ENCODE results near the gene NTRK3.
"Not testable (repeated sequence)": the region's sequence is repeated elsewhere in the genome, so short reads cannot be mapped to it uniquely, and the experiment has no call there.

NTRK3 gene

GRCh38 chr15:88115486-88116152 lies 140.9 kb downstream of the NTRK3 start:
- DNase-seq: no peak

- DNase-seq: no peak
Observed at GRCh38 chr15:88113613-88114308, 142.8 kb downstream of the NTRK3 start.

GRCh38 chr15:88108991-88109390 lies 147.5 kb downstream of the NTRK3 start:
- DNase-seq: no peak

GRCh38 chr15:88108477-88108876 lies 148.1 kb downstream of the NTRK3 start:
- no peak for DNase-seq

- no peak for DNase-seq
Observed at GRCh38 chr15:88106074-88106473, 150.5 kb downstream of the NTRK3 start.

- no peak for DNase-seq
Observed at GRCh38 chr15:88104357-88104756, 152.2 kb downstream of the NTRK3 start.

GRCh38 chr15:88100181-88100580 lies 156.4 kb downstream of the NTRK3 start:
- no peak for DNase-seq

GRCh38 chr15:88098361-88098760 lies 158.2 kb downstream of the NTRK3 start:
- DNase-seq: no peak

GRCh38 chr15:88091444-88092016 lies 165.0 kb downstream of the NTRK3 start:
- no peak for DNase-seq

- no peak for DNase-seq
Observed at GRCh38 chr15:88090481-88091011, 166.0 kb downstream of the NTRK3 start.

GRCh38 chr15:88089731-88090130 lies 166.8 kb downstream of the NTRK3 start:
- no peak for DNase-seq

- DNase-seq: no peak
Observed at GRCh38 chr15:88089024-88089620, 167.4 kb downstream of the NTRK3 start.

- DNase-seq: no peak
Observed at GRCh38 chr15:88083811-88084760, 172.5 kb downstream of the NTRK3 start.

GRCh38 chr15:88080616-88081015 lies 175.9 kb downstream of the NTRK3 start:
- DNase-seq: no peak

GRCh38 chr15:88077296-88078020 lies 179.1 kb downstream of the NTRK3 start:
- no peak for DNase-seq

- DNase-seq: no peak
Observed at GRCh38 chr15:88076328-88076727, 180.2 kb downstream of the NTRK3 start.

- no peak for DNase-seq
Observed at GRCh38 chr15:88075102-88075501, 181.4 kb downstream of the NTRK3 start.

- DNase-seq: no peak
Observed at GRCh38 chr15:88074386-88074785, 182.2 kb downstream of the NTRK3 start.

GRCh38 chr15:88073391-88073691 lies 183.2 kb downstream of the NTRK3 start:
- no peak for DNase-seq

GRCh38 chr15:88072598-88073390 lies 183.7 kb downstream of the NTRK3 start:
- no peak for DNase-seq

- not testable (repeated sequence) for DNase-seq
Observed at GRCh38 chr15:88072133-88072532, 184.4 kb downstream of the NTRK3 start.

All from activated effector memory CD4-positive, alpha-beta T cell treated with anti-CD3 and anti-CD28 coated beads, Interleukin-2, amount 50 U/mL, for 16 hours (primary cell).